Activated CD8-positive, alpha-beta memory T cell treated with anti-CD3 and anti-CD28 coated beads for 24 hours (primary cell): Measurements from ENCODE around the gene BPIFB4.

Experiments used
- DNase-seq: peaks from one replicate; pipeline ENCODE4 v3.0.0-alpha.2; 2020

The BPIFB4 gene

GRCh38 chr20:33062105-33062824, 17.2 kb upstream of the BPIFB4 start:
- no peak for DNase-seq

DNA sequence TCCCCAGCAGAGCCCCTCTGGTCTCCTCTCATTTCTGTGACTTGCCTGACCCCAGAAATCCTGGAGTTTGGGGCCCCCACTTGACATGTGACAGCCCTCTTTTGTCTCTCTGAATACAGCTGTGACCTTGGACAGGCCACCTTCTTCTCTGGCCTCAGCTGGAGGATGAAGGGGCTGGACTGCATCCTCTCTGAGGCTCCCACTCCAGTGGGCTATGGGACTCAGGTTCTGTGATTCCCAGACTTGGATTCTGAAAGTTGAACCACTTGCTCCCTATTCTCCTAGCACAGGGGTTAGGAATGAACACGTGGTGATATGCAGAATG, 16.7 kb upstream of the BPIFB4 start:
- no peak for DNase-seq

GRCh38 chr20:33063271-33063670, 16.2 kb upstream of the BPIFB4 start:
- no peak for DNase-seq

- DNase-seq, result no peak
Observed at GRCh38 chr20:33064572-33065287, 14.7 kb upstream of the BPIFB4 start.

- DNase-seq, result no peak
Observed at GRCh38 chr20:33065785-33066184, 13.7 kb upstream of the BPIFB4 start.

DNA sequence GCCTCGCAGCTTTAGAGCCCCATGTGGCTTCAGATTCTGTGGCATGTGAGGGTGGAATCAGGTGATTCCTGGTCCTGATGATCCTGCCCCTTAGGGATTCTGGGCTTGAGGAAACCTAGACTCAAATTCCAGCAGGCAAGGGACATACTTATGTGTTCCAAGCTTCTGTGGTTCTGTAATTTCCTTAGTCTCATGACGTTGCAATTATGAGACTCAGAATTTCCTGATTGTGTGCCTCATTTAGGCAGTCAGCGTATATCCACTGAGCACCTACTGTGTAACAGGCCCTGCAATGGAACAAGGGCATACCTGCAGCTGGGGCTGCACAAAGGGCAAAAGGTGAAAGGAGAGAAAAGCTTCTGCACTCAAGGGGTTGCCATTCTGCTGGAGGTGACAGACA, 11.6 kb upstream of the BPIFB4 start:
- no peak for DNase-seq

GRCh38 chr20:33068251-33068939, 11.0 kb upstream of the BPIFB4 start:
- DNase-seq, result no peak

DNA sequence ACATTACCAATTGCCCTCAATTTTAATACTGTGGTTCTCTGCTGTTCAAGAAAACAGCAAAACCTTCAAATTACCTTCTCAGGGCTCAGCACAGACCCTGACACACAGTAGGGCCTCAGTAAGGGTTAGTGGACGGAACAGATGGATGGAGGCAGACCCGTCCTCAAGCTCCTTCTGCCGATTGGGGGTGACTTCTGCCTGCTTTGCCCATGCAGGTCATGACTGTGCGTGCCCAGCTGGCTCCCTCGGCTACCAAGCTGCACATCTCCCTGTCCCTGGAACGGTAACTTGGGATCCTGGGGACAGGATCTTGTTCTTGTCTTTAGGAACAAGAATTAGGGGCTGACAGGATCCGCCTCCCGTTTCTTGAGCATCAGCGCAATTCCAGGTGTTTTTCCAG, 9.8 kb upstream of the BPIFB4 start:
- DNase-seq, result no peak

GRCh38 chr20:33070111-33071053, 9.1 kb upstream of the BPIFB4 start:
- DNase-seq, result no peak

DNA sequence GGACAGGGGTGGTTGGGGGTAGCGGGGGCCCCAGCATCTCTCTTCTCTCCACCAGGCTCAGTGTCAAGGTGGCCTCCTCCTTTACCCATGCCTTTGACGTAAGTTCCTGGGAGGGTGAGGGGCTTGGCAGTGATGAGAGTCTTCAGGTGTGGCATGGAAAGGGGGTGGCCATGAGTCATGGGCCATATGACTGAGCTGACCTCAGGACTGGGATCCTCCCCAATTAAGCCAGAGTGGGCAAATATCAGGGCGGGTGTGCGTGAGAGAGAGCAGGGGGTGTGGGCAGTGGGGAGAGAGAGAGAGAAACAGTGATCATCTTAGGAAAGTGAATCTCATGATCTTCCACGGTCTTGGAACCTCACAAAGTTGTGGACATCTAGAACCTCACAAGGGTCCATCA, 8.2 kb upstream of the BPIFB4 start:
- DNase-seq, result no peak

DNA sequence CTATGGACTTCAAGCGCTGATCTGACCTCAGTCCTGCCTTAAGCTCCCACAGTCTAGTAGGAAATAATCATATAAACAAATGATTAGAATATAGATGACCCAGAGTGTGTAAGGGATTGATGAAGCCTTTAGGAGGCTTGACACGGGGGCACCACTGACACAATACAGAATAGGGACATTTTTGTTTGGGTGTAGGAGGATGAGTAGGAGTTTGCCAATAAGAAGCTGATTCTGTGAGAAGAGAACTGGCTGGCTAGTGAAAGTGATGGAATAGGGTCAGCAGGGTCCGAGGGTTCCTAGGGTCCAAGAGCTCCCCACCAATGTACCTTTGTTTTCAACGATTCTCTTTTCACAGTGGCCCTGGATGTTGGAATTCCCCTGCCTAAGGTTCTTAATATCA, 7.1 kb upstream of the BPIFB4 start:
- no peak for DNase-seq

DNA sequence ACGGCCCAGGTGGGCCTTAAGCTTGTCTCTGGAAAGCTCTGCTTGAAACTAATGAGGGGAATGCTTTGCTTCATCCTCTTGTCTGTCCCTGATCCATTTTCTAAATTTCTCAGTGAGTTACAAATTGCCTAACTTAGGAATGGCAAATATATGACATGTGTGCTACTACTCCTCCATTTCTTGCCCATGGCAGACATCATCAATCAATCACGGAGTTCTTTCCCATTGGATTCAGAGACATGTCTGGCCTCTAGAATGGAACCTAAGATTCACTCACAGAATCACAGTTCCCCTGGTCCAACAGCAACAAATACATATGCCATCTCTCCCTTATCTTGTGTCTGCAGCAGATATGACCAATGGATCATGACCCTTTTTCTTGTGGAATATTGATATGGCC, 6.6 kb upstream of the BPIFB4 start:
- DNase-seq, result no peak

GRCh38 chr20:33074675-33075074, 4.8 kb upstream of the BPIFB4 start:
- no peak for DNase-seq

GRCh38 chr20:33075281-33075680, 4.2 kb upstream of the BPIFB4 start:
- DNase-seq, result no peak

GRCh38 chr20:33076662-33077372, 2.6 kb upstream of the BPIFB4 start:
- DNase-seq, result no peak

GRCh38 chr20:33081411-33082154, 2.1 kb downstream of the BPIFB4 start:
- no peak for DNase-seq

DNA sequence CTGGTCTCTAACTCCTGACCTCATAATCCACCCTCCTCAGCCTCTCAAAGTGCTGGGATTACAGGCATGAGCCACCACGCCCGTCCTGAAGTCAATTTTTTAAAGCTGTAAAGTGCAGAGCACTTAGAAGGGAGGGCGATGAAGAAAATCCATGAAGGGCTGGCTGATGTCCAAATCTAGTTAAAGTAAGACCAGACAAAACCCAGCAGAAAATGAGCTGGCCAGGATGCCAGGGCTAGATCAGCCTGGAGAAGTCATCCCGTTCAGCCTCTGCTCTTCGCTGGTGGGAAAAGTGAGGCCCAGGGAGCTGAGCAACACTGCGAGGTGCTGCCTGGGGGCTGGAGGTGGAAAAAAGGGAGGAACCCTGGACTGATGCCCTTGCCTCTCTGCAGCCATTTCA, 3.1 kb downstream of the BPIFB4 start:
- DNase-seq, result no peak

- DNase-seq, result no peak
Observed at GRCh38 chr20:33083544-33084340, 4.3 kb downstream of the BPIFB4 start.

GRCh38 chr20:33084722-33085121, 5.3 kb downstream of the BPIFB4 start:
- DNase-seq, result no peak

DNA sequence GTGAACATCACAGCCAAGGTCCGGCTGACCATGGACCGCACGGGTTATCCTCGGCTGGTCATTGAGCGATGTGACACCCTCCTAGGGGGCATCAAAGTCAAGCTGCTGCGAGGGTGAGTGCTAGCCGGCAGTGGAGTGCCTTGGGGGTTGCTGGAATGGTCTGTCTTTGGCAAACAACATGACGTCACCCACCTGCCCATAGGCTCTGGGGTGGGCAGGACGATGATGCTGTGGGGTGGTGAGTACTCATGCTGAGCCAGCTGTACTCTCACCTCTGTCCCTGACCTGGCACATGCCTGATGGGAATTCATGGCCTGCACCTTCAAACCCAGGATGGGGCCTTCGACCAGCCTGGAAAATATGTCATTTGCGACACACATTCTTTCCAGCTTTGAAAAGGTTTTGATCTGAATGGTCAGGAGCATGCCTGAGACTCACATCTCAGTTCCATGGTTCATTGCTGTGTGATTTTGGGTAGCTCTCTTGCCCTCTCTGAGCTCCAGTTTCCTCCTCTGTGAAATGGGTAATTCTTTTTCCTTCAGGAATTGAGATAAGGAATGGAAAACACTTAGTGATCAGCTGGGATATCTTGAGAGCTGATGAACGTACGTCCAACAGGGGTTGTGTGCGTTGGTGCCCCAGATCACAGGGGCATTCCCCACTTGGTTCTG, 6.7 kb downstream of the BPIFB4 start:
- no peak for DNase-seq
